DMS153 (cell line): ENCODE data around the gene LCN9.
"Not testable (repeated sequence)": the region's sequence is repeated elsewhere in the genome, so short reads cannot be mapped to it uniquely, and the experiment has no call there.

ENCODE experiments used
- DNase-seq: peaks from one replicate; lab custom pipeline; 2025; lab: John Stamatoyannopoulos, UW

Gene LCN9

GRCh38 chr9:135671591-135672041 is 8.5 kb downstream of the LCN9 start:
- no peak for DNase-seq

- DNase-seq: not testable (repeated sequence)
These were observed 9.7 kb downstream of the LCN9 start for GRCh38 chr9:135672786-135673185.

GRCh38 chr9:135673941-135674340 is 10.8 kb downstream of the LCN9 start:
- DNase-seq: no peak

GRCh38 chr9:135674977-135675376 is 11.9 kb downstream of the LCN9 start:
- no peak for DNase-seq

GRCh38 chr9:135676891-135677290 is 13.8 kb downstream of the LCN9 start:
- no peak for DNase-seq

GRCh38 chr9:135677641-135678168 is 14.6 kb downstream of the LCN9 start:
- DNase-seq: no peak

GRCh38 chr9:135678236-135679017 is 15.3 kb downstream of the LCN9 start:
- no peak for DNase-seq

GRCh38 chr9:135680056-135680455 is 16.9 kb downstream of the LCN9 start:
- no peak for DNase-seq

- no peak for DNase-seq
These were observed 18.1 kb downstream of the LCN9 start for GRCh38 chr9:135681161-135681560.

- DNase-seq: no peak
These were observed 20.4 kb downstream of the LCN9 start for GRCh38 chr9:135683401-135684034.

GRCh38 chr9:135684691-135685090 is 21.6 kb downstream of the LCN9 start:
- no peak for DNase-seq

GRCh38 chr9:135687216-135687615 is 24.1 kb downstream of the LCN9 start:
- no peak for DNase-seq

- no peak for DNase-seq
These were observed 25.9 kb downstream of the LCN9 start for GRCh38 chr9:135689011-135689410.

- no peak for DNase-seq
These were observed 27.9 kb downstream of the LCN9 start for GRCh38 chr9:135690836-135691570.

- no peak for DNase-seq
These were observed 29.3 kb downstream of the LCN9 start for GRCh38 chr9:135692410-135692809.

- no peak for DNase-seq
These were observed 30.2 kb downstream of the LCN9 start for GRCh38 chr9:135693265-135693664.

- no peak for DNase-seq
These were observed 30.7 kb downstream of the LCN9 start for GRCh38 chr9:135693771-135694170.

GRCh38 chr9:135694414-135694813 is 31.3 kb downstream of the LCN9 start:
- no peak for DNase-seq

- DNase-seq: no peak
These were observed 31.9 kb downstream of the LCN9 start for GRCh38 chr9:135695036-135695435.

GRCh38 chr9:135695642-135696041 is 32.5 kb downstream of the LCN9 start:
- DNase-seq: no peak

GRCh38 chr9:135696446-135696845 is 33.3 kb downstream of the LCN9 start:
- no peak for DNase-seq

GRCh38 chr9:135697226-135697625 is 34.1 kb downstream of the LCN9 start:
- no peak for DNase-seq

GRCh38 chr9:135698236-135698635 is 35.1 kb downstream of the LCN9 start:
- no peak for DNase-seq
